GM12878 (cell line): ENCODE measurements around the gene OSMR. TPM values are rescaled to one million over a fixed set of nuclear protein-coding genes. Genes with fewer than 3 reads are reported as not detected.

Experiments used
- ATAC-seq: fragments of 200-7000 bp; cut with Tn5 transposase; 3 replicates; pipeline ENCODE4 v1.9.1; 2020; ENCODE audit warnings: mild to moderate bottlenecking, moderate library complexity
- BruUV-seq: library from RNA; stranded (reverse); fragments of 400-500 nt; replicated peaks from 2 replicates; lab custom pipeline; 2021; lab: Mats Ljungman, UMichigan
- CTCF ChIA-PET: fragments of 300-600 bp; sonication (Branson Sonifier 250); formaldehyde crosslinking; extraction: SDS; loops from one replicate; lab custom pipeline; 2021; ENCODE audit warnings: inconsistent platforms; lab: Yijun Ruan, JAX
- POLR2A ChIA-PET: fragments of 350-600 bp; formaldehyde crosslinking; extraction: SDS; loops from one replicate; lab custom pipeline; 2021; ENCODE audit warnings: inconsistent platforms; lab: Charles Lee
- RAD21 ChIA-PET: fragments of 300-600 bp; sonication (Branson Sonifier 250); formaldehyde crosslinking; loops from one replicate; lab custom pipeline; 2023; ENCODE audit warnings: antibody characterized with exemption; ENCODE audit not compliant: unreplicated experiment; lab: Charles Lee
- SMC1A ChIA-PET: fragments of 300-600 bp; sonication (Branson Sonifier 250); formaldehyde crosslinking; loops from one replicate; lab custom pipeline; 2023; ENCODE audit not compliant: unreplicated experiment, uncharacterized antibody; lab: Charles Lee
- DNase-seq: peaks from one replicate; pipeline ENCODE4 v3.0.0-alpha.2; 2011; ENCODE audit warnings: low read depth, low spot score
- FAIRE-seq: peaks from 3 replicates; lab custom pipeline; 2011; peaks lifted over from hg19 to GRCh38; lab: Jason Lieb, UNC
- H2AFZ ChIP-seq: 2 replicates; pipeline ENCODE4 v1.6.0; 2011; ENCODE audit warnings: low read depth, low read length, control low read depth; ENCODE audit not compliant: control insufficient read depth
- H3K27ac ChIP-seq: 2 replicates; pipeline ENCODE4 v1.5.1; 2011; ENCODE audit warnings: control low read depth; ENCODE audit not compliant: control insufficient read depth, insufficient read depth
- H3K27me3 ChIP-seq, 2 experiments: replicated peaks in 1 of 2; 2 replicates each; pipeline versions ENCODE4 v1.6.0 to v1.6.1; 2011; ENCODE audit warnings: low read length in 1 of 2; ENCODE audit not compliant: control insufficient read depth in 2 of 2, insufficient read depth in 2 of 2
- H3K36me3 ChIP-seq, 2 experiments: 2 replicates each; pipeline ENCODE4 v1.5.1; 2011; ENCODE audit warnings: low read length in 1 of 2; ENCODE audit not compliant: control insufficient read depth in 2 of 2, insufficient read depth in 2 of 2
- H3K4me1 ChIP-seq: 2 replicates; pipeline ENCODE4 v1.6.1; 2011; ENCODE audit warnings: mild to moderate bottlenecking, low read length, moderate library complexity, mixed read lengths; ENCODE audit not compliant: control insufficient read depth, insufficient read depth
- H3K4me2 ChIP-seq: 2 replicates; pipeline ENCODE4 v1.6.0; 2011; ENCODE audit warnings: control low read depth; ENCODE audit not compliant: control insufficient read depth, insufficient read depth
- H3K4me3 ChIP-seq: fragments of 200-600 bp; sonication (generic); 2 replicates; pipeline ENCODE4 v1.5.1; 2016
- H3K79me2 ChIP-seq: 2 replicates; pipeline ENCODE4 v1.6.0; 2011; ENCODE audit warnings: low read length; ENCODE audit not compliant: control insufficient read depth, insufficient read depth
- H3K9ac ChIP-seq: 2 replicates; pipeline ENCODE4 v1.8.0; 2011; ENCODE audit warnings: low read length, control low read depth, mixed read lengths; ENCODE audit not compliant: control insufficient read depth, insufficient read depth
- H3K9me3 ChIP-seq: replicated peaks from 3 replicates; pipeline ENCODE4 v1.5.1; 2011; ENCODE audit warnings: mild to moderate bottlenecking, low read length; ENCODE audit not compliant: control insufficient read depth, insufficient read depth
- H4K20me1 ChIP-seq: 2 replicates; pipeline ENCODE4 v1.6.0; 2011; ENCODE audit not compliant: control insufficient read depth, insufficient read depth
- BMI1 ChIP-seq: fragments of 450-650 bp; IDR thresholded peaks from 2 replicates; pipeline ENCODE4 v1.6.1; 2016; ENCODE audit warnings: mild to moderate bottlenecking, moderate library complexity, borderline replicate concordance
- BRCA1 ChIP-seq: IDR thresholded peaks from 2 replicates; pipeline ENCODE4 v1.6.1; 2011; ENCODE audit warnings: low read depth, low read length, improper control_type of control experiment
- CEBPB ChIP-seq, 2 experiments: fragments of 150-350 bp in 1 of 2; IDR thresholded peaks; 2 replicates each; pipeline ENCODE4 v1.6.1; 2012 to 2014; ENCODE audit warnings: low read depth in 2 of 2, low read length in 2 of 2, borderline replicate concordance in 1 of 2, inconsistent platforms in 1 of 2
- EZH2 ChIP-seq: IDR thresholded peaks from 2 replicates; pipeline ENCODE4 v1.6.1; 2012; ENCODE audit warnings: low read depth, mild to moderate bottlenecking, control low read depth, inconsistent platforms, low read length, borderline replicate concordance; ENCODE audit not compliant: control insufficient read depth
- GABPA ChIP-seq: IDR thresholded peaks from 2 replicates; pipeline ENCODE4 v1.6.1; 2014; ENCODE audit warnings: antibody characterized with exemption, low read depth, mild to moderate bottlenecking, inconsistent platforms
- HCFC1 ChIP-seq: fragments of 150-350 bp; IDR thresholded peaks from 2 replicates; pipeline ENCODE4 v1.6.1; 2014; ENCODE audit warnings: low read length
- JUND ChIP-seq: IDR thresholded peaks from 2 replicates; pipeline ENCODE4 v1.6.1; 2012; ENCODE audit warnings: low read depth, mild to moderate bottlenecking, low read length, improper control_type of control experiment, moderate library complexity
- KDM1A ChIP-seq: fragments of 200-600 bp; sonication (generic); IDR thresholded peaks from 2 replicates; pipeline ENCODE4 v1.6.1; 2016; ENCODE audit warnings: borderline replicate concordance
- LARP7 ChIP-seq: fragments of 450-650 bp; IDR thresholded peaks from 2 replicates; pipeline ENCODE4 v1.6.1; 2017; ENCODE audit warnings: mild to moderate bottlenecking
- MEF2A ChIP-seq: IDR thresholded peaks from 2 replicates; pipeline ENCODE4 v1.6.1; 2011; ENCODE audit warnings: low read depth, mild to moderate bottlenecking, low read length, moderate library complexity; ENCODE audit not compliant: insufficient read depth
- RAD51 ChIP-seq: fragments of 450-650 bp; IDR thresholded peaks from 2 replicates; pipeline ENCODE4 v1.6.1; 2016; ENCODE audit warnings: moderate library complexity, mild to moderate bottlenecking, inconsistent platforms
- RBBP5 ChIP-seq: fragments of 200-600 bp; sonication (generic); conservative IDR thresholded peaks from 2 replicates; pipeline ENCODE4 v1.6.1; 2016
- SUZ12 ChIP-seq: fragments of 200-600 bp; sonication (generic); IDR thresholded peaks from one replicate; pipeline ENCODE4 v1.6.1; 2018; ENCODE audit warnings: antibody characterized with exemption, mild to moderate bottlenecking; ENCODE audit not compliant: unreplicated experiment
- TARDBP ChIP-seq: IDR thresholded peaks from 2 replicates; pipeline ENCODE4 v1.6.1; 2016; ENCODE audit warnings: borderline replicate concordance
- ZNF217 ChIP-seq: fragments of 450-650 bp; IDR thresholded peaks from 2 replicates; pipeline ENCODE4 v1.6.1; 2017; ENCODE audit warnings: antibody characterized with exemption, mild to moderate bottlenecking
- ZNF384 ChIP-seq: IDR thresholded peaks from 2 replicates; pipeline ENCODE4 v1.6.1; 2012; ENCODE audit warnings: low read depth, mild to moderate bottlenecking, low read length, improper control_type of control experiment, borderline replicate concordance
- WGBS: methylation state at CpG from one replicate; pipeline ENCODE4 v1.1.6; 2016; ENCODE audit warnings: low lambda C conversion rate; ENCODE audit not compliant: insufficient replicate concordance, insufficient coverage; ENCODE audit errors: missing lambda C conversion rate; 5-methylcytosine and 5-hydroxymethylcytosine counted together
- in situ Hi-C: fragments of 300-500 bp; cut with MboI; formaldehyde crosslinking; loops from 9 replicates; pipeline ENCODE4 v1.14.3; 2018; ENCODE audit warnings: mixed read lengths
- intact Hi-C: fragments of 100-400 bp; cut with micrococcal nuclease; formaldehyde crosslinking; loops from one replicate; pipeline ENCODE4 v1.14.2; 2022; ENCODE audit not compliant: unreplicated experiment
- polyA plus RNA-seq, 11 experiments: library from polyadenylated mRNA; depleted of rRNA in 4 of 11; unstranded in 6 of 11; stranded (reverse) in 5 of 11; fragments of >200 nt; fragmentation: Nextera tagmentation in 4 of 11; fragmentation: Illumina TruSeq in 1 of 11; extraction: Ambion mirVana in 4 of 11; extraction: Trizol in 1 of 11; gene quantifications; 1 replicate in 1 of 11; 2 replicates in 10 of 11; pipeline versions ENCODE4 v1.2.1 to v1.2.3, GENCODE V29; 2011 to 2016; ENCODE audit warnings: inconsistent platforms in 2 of 11, missing spikeins in 2 of 11, low read depth in 1 of 11
- total RNA-seq, 4 experiments: library from RNA; depleted of rRNA in 3 of 4; stranded (reverse); fragments of >200 nt in 3 of 4; fragmentation: Illumina TruSeq in 1 of 4; extraction: Trizol in 1 of 4; gene quantifications; 2 replicates each; pipeline versions ENCODE4 v1.2.1 to v1.2.3, GENCODE V29; 2013 to 2021
- TF ChIP-seq, protein P1 (sequence below): fragments of 450-650 bp; formaldehyde crosslinking; IDR thresholded peaks from 2 replicates; pipeline ENCODE4 v1.5.0; 2022; ENCODE audit warnings: mild to moderate bottlenecking, missing genetic modification characterization
- TF ChIP-seq, protein P2 (sequence below): fragments of 450-650 bp; IDR thresholded peaks from 2 replicates; pipeline ENCODE4 v1.6.1; 2017; ENCODE audit warnings: mild to moderate bottlenecking, moderate library complexity
- TF ChIP-seq, protein P3 (sequence below): fragments of 450-650 bp; IDR thresholded peaks from 2 replicates; pipeline ENCODE4 v1.6.1; 2014; ENCODE audit warnings: mild to moderate bottlenecking

OSMR gene
- total and polyA plus RNA-seq, 10 of the 15 experiments (the other 5 are each of a cell fraction or from before 2014, with no cell fraction given) = 0.03 to 0.05 TPM; not detected in 8

DNA sequence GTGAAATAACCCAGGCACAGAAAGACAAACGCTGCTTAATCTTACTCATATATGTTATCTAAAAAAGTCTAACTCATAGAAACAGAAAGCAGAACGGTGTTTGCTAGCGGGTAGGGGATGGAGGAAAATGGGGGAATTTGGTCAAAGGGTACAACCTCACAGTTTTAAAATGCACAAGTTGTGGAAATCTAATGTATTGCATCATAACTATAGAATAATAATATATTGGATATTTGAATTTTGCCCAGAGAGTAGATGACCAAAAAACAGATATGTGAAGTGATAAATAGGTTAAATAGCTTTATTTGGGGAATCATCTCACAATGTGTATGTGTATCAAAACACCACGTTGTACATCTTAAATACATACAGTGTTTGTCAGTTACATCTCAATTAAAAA lies 22.3 kb upstream of the OSMR start:
- H2AFZ ChIP-seq = no peak overlapping the region
- no peaks in the 10 kb centered on the region for H3K4me1 ChIP-seq
- ChIA-PET RAD21 (no interaction called here), CTCF (no interaction called here), SMC1A (no interaction called here), POLR2A (no interaction called here)
- no peaks in the 10 kb centered on the region for H4K20me1 ChIP-seq
- no peak for FAIRE-seq
- peaks cover 2% of the 10 kb centered on the region; the same call in 1 of the 3 replicates for H3K9me3 ChIP-seq
- H3K9ac ChIP-seq = no peak overlapping the region
- 56% methylated on average over 4 of the region's 4 CpGs for WGBS
- no peak overlapping the region for H3K4me2 ChIP-seq
- intact Hi-C loops = no loop called here
- no peak for DNase-seq
- BruUV-seq = no TSS peak
- H3K27me3 ChIP-seq = no peaks in the 10 kb centered on the region
- H3K27ac ChIP-seq = no peak overlapping the region
- no peaks in the 10 kb centered on the region for H3K36me3 ChIP-seq
- no peak overlapping the region for H3K4me3 ChIP-seq
- no peaks in the 10 kb centered on the region for H3K79me2 ChIP-seq
- in situ Hi-C loops = no loop called here
- no peak for ATAC-seq
- TF ChIP-seq EZH2 (no peak), ZNF217 (no peak), GABPA (no peak), BMI1 (no peak), SUZ12 (no peak), CEBPB (IDR thresholded peaks at IDR 0.05; ENCODE audit: borderline replicate concordance in 1 of 2, low read depth in 2 of 2, low read length in 2 of 2) (no peak), TARDBP (no peak), MEF2A (no peak), RBBP5 (no peak), LARP7 (no peak), ZNF384 (no peak), KDM1A (no peak), RAD51 (no peak), JUND (no peak), HCFC1 (no peak), BRCA1 (no peak)
- TF ChIP-seq, protein P1, sequence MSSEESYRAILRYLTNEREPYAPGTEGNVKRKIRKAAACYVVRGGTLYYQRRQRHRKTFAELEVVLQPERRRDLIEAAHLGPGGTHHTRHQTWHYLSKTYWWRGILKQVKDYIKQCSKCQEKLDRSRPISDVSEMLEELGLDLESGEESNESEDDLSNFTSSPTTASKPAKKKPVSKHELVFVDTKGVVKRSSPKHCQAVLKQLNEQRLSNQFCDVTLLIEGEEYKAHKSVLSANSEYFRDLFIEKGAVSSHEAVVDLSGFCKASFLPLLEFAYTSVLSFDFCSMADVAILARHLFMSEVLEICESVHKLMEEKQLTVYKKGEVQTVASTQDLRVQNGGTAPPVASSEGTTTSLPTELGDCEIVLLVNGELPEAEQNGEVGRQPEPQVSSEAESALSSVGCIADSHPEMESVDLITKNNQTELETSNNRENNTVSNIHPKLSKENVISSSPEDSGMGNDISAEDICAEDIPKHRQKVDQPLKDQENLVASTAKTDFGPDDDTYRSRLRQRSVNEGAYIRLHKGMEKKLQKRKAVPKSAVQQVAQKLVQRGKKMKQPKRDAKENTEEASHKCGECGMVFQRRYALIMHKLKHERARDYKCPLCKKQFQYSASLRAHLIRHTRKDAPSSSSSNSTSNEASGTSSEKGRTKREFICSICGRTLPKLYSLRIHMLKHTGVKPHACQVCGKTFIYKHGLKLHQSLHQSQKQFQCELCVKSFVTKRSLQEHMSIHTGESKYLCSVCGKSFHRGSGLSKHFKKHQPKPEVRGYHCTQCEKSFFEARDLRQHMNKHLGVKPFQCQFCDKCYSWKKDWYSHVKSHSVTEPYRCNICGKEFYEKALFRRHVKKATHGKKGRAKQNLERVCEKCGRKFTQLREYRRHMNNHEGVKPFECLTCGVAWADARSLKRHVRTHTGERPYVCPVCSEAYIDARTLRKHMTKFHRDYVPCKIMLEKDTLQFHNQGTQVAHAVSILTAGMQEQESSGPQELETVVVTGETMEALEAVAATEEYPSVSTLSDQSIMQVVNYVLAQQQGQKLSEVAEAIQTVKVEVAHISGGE = no peak
- TF ChIP-seq, protein P2, sequence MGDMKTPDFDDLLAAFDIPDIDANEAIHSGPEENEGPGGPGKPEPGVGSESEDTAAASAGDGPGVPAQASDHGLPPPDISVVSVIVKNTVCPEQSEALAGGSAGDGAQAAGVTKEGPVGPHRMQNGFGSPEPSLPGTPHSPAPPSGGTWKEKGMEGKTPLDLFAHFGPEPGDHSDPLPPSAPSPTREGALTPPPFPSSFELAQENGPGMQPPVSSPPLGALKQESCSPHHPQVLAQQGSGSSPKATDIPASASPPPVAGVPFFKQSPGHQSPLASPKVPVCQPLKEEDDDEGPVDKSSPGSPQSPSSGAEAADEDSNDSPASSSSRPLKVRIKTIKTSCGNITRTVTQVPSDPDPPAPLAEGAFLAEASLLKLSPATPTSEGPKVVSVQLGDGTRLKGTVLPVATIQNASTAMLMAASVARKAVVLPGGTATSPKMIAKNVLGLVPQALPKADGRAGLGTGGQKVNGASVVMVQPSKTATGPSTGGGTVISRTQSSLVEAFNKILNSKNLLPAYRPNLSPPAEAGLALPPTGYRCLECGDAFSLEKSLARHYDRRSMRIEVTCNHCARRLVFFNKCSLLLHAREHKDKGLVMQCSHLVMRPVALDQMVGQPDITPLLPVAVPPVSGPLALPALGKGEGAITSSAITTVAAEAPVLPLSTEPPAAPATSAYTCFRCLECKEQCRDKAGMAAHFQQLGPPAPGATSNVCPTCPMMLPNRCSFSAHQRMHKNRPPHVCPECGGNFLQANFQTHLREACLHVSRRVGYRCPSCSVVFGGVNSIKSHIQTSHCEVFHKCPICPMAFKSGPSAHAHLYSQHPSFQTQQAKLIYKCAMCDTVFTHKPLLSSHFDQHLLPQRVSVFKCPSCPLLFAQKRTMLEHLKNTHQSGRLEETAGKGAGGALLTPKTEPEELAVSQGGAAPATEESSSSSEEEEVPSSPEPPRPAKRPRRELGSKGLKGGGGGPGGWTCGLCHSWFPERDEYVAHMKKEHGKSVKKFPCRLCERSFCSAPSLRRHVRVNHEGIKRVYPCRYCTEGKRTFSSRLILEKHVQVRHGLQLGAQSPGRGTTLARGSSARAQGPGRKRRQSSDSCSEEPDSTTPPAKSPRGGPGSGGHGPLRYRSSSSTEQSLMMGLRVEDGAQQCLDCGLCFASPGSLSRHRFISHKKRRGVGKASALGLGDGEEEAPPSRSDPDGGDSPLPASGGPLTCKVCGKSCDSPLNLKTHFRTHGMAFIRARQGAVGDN = no peak
- TF ChIP-seq, protein P3, sequence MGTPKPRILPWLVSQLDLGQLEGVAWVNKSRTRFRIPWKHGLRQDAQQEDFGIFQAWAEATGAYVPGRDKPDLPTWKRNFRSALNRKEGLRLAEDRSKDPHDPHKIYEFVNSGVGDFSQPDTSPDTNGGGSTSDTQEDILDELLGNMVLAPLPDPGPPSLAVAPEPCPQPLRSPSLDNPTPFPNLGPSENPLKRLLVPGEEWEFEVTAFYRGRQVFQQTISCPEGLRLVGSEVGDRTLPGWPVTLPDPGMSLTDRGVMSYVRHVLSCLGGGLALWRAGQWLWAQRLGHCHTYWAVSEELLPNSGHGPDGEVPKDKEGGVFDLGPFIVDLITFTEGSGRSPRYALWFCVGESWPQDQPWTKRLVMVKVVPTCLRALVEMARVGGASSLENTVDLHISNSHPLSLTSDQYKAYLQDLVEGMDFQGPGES = no peak
